ENCODE data around the gene BAHCC1.

BAHCC1 gene

GRCh38 chr17:81428948-81429774 is 33.9 kb downstream of the BAHCC1 start:
- Histone ChIP-seq H4K20me1 (ENCODE audit: insufficient read depth, low read length) (no peaks in the 10 kb centered on the region), H3K9me3 (replicated peaks; ENCODE audit: insufficient read depth, low read length) (no peaks in the 10 kb centered on the region), H3K36me3 (replicated peaks; ENCODE audit: insufficient read depth, low read length) (no peaks in the 10 kb centered on the region), H2AFZ (ENCODE audit: low read length) (no peak overlapping the region), H3K27me3 (replicated peaks; ENCODE audit: insufficient read depth, low read length) (peaks cover 76% of the 10 kb centered on the region), H3K9me2 (replicated peaks; ENCODE audit: insufficient read depth, low read length) (no peaks in the 10 kb centered on the region), H3K9ac (ENCODE audit: low read length) (no peak overlapping the region), H3K79me2 (ENCODE audit: low read length) (no peaks in the 10 kb centered on the region), H3K4me1 (ENCODE audit: low read length) (no peaks in the 10 kb centered on the region), H3F3A (ENCODE audit: insufficient read depth, low read length) (no peaks in the 10 kb centered on the region), H3K4me3 (ENCODE audit: low read length) (no peak overlapping the region), H3K4me2 (ENCODE audit: low read depth, low read length) (no peak overlapping the region), H3K27ac (ENCODE audit: low read length) (no peak overlapping the region)
- DNase-seq = no peak
- TF ChIP-seq, protein P1, sequence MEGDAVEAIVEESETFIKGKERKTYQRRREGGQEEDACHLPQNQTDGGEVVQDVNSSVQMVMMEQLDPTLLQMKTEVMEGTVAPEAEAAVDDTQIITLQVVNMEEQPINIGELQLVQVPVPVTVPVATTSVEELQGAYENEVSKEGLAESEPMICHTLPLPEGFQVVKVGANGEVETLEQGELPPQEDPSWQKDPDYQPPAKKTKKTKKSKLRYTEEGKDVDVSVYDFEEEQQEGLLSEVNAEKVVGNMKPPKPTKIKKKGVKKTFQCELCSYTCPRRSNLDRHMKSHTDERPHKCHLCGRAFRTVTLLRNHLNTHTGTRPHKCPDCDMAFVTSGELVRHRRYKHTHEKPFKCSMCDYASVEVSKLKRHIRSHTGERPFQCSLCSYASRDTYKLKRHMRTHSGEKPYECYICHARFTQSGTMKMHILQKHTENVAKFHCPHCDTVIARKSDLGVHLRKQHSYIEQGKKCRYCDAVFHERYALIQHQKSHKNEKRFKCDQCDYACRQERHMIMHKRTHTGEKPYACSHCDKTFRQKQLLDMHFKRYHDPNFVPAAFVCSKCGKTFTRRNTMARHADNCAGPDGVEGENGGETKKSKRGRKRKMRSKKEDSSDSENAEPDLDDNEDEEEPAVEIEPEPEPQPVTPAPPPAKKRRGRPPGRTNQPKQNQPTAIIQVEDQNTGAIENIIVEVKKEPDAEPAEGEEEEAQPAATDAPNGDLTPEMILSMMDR (IDR thresholded peaks at IDR 0.05; ENCODE audit: low read length) = no peak
- no peak for TF ChIP-seq EZH2phosphoT487 (IDR thresholded peaks at IDR 0.05; ENCODE audit: low read length)
- TF ChIP-seq EZH2 (optimal IDR thresholded peaks at IDR 0.05; ENCODE audit: low read depth, low read length) = no peak

- Histone ChIP-seq H3K9me3 (replicated peaks; ENCODE audit: insufficient read depth, low read length) (no peaks in the 10 kb centered on the region), H3K4me1 (ENCODE audit: low read length) (no peaks in the 10 kb centered on the region), H3K36me3 (replicated peaks; ENCODE audit: insufficient read depth, low read length) (no peaks in the 10 kb centered on the region), H3K4me2 (ENCODE audit: low read depth, low read length) (no peak overlapping the region), H3K27ac (ENCODE audit: low read length) (no peak overlapping the region), H2AFZ (ENCODE audit: low read length) (no peak overlapping the region), H3K9me2 (replicated peaks; ENCODE audit: insufficient read depth, low read length) (no peaks in the 10 kb centered on the region), H3K79me2 (ENCODE audit: low read length) (no peaks in the 10 kb centered on the region), H3K4me3 (ENCODE audit: low read length) (no peak overlapping the region), H3K9ac (ENCODE audit: low read length) (no peak overlapping the region), H4K20me1 (ENCODE audit: insufficient read depth, low read length) (no peaks in the 10 kb centered on the region), H3F3A (ENCODE audit: insufficient read depth, low read length) (no peaks in the 10 kb centered on the region), H3K27me3 (replicated peaks; ENCODE audit: insufficient read depth, low read length) (peaks cover 74% of the 10 kb centered on the region)
- no peak for TF ChIP-seq EZH2 (optimal IDR thresholded peaks at IDR 0.05; ENCODE audit: low read depth, low read length)
- TF ChIP-seq, protein P1 (IDR thresholded peaks at IDR 0.05; ENCODE audit: low read length) = no peak
- no peak for TF ChIP-seq EZH2phosphoT487 (IDR thresholded peaks at IDR 0.05; ENCODE audit: low read length)
- no peak for DNase-seq
These were observed 34.7 kb downstream of the BAHCC1 start for GRCh38 chr17:81429821-81430551.

- no peaks in the 10 kb centered on the region for H3F3A ChIP-seq (ENCODE audit: insufficient read depth, low read length)
- no peak overlapping the region for H3K27ac ChIP-seq (ENCODE audit: low read length)
- H3K9me3 ChIP-seq (replicated peaks; ENCODE audit: insufficient read depth, low read length) = no peaks in the 10 kb centered on the region
- no peaks in the 10 kb centered on the region for H3K9me2 ChIP-seq (replicated peaks; ENCODE audit: insufficient read depth, low read length)
- H3K4me3 ChIP-seq (ENCODE audit: low read length) = no peak overlapping the region
- DNase-seq = no peak
- H3K79me2 ChIP-seq (ENCODE audit: low read length) = no peaks in the 10 kb centered on the region
- no peaks in the 10 kb centered on the region for H3K4me1 ChIP-seq (ENCODE audit: low read length)
- TF ChIP-seq EZH2phosphoT487 (IDR thresholded peaks at IDR 0.05; ENCODE audit: low read length) = no peak
- TF ChIP-seq, protein P1 (IDR thresholded peaks at IDR 0.05; ENCODE audit: low read length) = no peak
- no peak for TF ChIP-seq EZH2 (optimal IDR thresholded peaks at IDR 0.05; ENCODE audit: low read depth, low read length)
- no peak overlapping the region for H3K9ac ChIP-seq (ENCODE audit: low read length)
- H3K4me2 ChIP-seq (ENCODE audit: low read depth, low read length) = no peak overlapping the region
- H3K27me3 ChIP-seq (replicated peaks; ENCODE audit: insufficient read depth, low read length) = peaks cover 87% of the 10 kb centered on the region
- no peaks in the 10 kb centered on the region for H4K20me1 ChIP-seq (ENCODE audit: insufficient read depth, low read length)
- no peak overlapping the region for H2AFZ ChIP-seq (ENCODE audit: low read length)
- no peaks in the 10 kb centered on the region for H3K36me3 ChIP-seq (replicated peaks; ENCODE audit: insufficient read depth, low read length)
These were observed 36.6 kb downstream of the BAHCC1 start for GRCh38 chr17:81431545-81432482.
